NCI-H526 treated with DMSO at 0.1 percent for 48 hours (cell line): ENCODE data around the gene KCNA2.

Experiments
- DNase-seq: peaks from one replicate; lab custom pipeline; 2025; lab: John Stamatoyannopoulos, UW

KCNA2 gene

DNA sequence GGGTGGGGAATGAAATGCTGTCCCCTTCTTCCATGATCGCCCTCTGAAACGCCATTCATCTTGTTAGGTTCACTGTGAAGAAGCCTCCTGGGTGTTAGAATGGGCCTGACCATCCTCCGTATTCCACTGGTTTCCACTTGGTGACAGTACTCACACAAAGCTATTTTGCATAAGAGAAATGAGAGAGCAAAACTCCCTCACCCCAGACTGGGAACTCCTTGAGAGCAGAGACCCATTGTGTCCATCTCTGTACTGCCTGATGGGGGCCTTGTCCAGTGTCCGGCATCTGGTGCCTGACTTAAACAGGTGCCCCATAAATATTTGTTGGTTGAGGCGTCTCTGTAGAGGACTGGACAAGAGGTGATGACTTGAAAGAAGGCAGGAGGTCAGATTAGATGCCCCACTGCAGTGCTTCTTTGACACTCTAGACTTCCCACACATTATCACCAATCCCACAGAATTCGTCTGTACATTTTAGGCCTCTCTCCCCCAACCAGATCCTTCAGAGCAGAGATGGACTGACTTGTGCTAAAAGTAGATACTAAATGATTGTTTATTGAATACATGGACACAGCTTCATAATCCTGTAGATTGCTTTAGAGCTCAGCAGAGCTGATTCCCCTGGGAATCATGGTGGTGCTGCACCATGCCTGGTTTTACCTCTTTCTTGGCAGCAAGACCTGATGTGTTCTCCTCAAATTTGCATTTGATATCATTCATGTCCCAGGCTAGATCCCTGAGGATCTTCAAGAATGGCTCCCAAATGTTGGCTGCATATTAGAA, 22.4 kb upstream of the KCNA2 start:
- DNase-seq = no peak

- DNase-seq = no peak
Observed at GRCh38 chr1:110627764-110628163, 21.6 kb upstream of the KCNA2 start.

GRCh38 chr1:110626889-110627288, 20.7 kb upstream of the KCNA2 start:
- no peak for DNase-seq

- DNase-seq = no peak
Observed at GRCh38 chr1:110620686-110621085, 14.5 kb upstream of the KCNA2 start.

- no peak for DNase-seq
Observed at GRCh38 chr1:110620250-110620615, 14.1 kb upstream of the KCNA2 start.

GRCh38 chr1:110619412-110620249, 13.5 kb upstream of the KCNA2 start:
- DNase-seq = peak; percentile 76

DNA sequence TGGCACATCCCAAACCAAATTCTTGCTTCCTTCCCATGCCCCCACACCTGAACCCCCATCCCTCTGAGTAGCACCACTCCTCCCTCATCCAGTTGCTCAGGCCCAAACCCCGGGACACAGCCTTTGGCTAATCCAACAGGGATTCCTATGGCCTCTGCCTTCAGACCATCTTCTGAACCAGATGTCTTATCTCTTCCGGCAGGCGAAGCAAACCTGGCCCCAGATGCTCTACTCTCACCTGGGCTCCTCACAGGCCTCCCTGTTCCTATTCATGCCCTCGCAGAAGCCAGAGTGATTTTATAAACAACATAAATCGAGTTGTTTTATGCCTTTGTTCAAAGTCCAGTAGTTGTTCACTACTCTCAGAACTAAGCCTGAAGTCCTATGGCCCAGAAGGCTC, 12.5 kb upstream of the KCNA2 start:
- DNase-seq = no peak

GRCh38 chr1:110617589-110617988, 11.4 kb upstream of the KCNA2 start:
- no peak for DNase-seq

DNA sequence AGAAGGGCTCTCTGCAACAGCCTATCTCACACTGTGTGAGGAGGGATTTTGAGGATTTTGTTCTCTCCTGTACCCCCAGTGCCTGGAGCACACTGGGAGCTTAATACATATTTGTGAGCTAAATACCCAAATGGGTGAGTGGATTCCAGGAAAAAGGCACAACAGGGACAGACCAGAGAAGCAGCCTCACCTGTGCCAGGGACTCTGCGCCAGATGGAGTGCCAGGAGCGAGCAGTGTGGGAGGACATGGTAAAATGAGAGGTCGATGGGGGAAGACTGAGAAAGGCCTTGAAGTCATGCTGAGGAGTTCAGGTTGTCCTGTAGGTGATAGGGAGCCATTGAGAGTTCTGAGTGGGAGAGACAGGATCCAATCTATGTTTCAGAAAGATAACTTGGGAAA, 11.0 kb upstream of the KCNA2 start:
- no peak for DNase-seq

- no peak for DNase-seq
Observed at GRCh38 chr1:110616587-110616986, 10.4 kb upstream of the KCNA2 start.

DNA sequence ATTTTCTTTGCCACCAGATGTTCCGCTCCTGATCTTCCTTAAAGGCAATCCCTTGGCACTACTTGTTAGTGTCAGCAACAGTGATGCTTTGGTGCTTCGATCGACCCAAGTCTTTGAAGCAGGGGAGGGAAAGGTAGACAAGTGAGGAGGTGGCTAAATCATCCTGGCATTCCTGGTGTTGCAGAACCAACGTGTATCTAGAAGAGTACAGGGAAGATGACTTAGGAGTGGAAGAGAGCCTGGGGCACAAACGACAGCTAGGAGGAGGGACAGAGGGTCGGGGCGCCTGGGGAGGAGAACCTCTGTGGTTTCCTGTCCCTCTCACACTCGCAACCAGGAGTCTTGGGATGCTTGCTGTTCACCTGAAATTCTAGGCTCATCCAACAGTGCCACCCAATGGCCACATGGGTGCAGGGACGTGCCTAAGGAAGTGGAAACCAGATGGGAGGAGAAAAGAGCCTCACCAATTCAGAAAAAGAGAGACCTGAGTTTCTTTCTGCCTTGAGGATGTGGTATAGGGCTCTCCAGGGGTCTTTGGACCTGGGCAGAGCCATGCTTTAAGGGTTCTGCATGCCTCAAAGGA, 9.5 kb upstream of the KCNA2 start:
- peak; percentile 48 for DNase-seq

GRCh38 chr1:110612060-110612745, 6.0 kb upstream of the KCNA2 start:
- DNase-seq = no peak

- DNase-seq = no peak
Observed at GRCh38 chr1:110610696-110611286, 4.6 kb upstream of the KCNA2 start.

- DNase-seq = no peak
Observed at GRCh38 chr1:110610084-110610483, 3.9 kb upstream of the KCNA2 start.

GRCh38 chr1:110608247-110608646, 2.1 kb upstream of the KCNA2 start:
- no peak for DNase-seq

GRCh38 chr1:110607536-110608230, 1.5 kb upstream of the KCNA2 start:
- no peak for DNase-seq

- DNase-seq = peak; percentile 42
Observed at GRCh38 chr1:110606657-110607535, 738 bp upstream of the KCNA2 start.

GRCh38 chr1:110605446-110605845, 712 bp downstream of the KCNA2 start:
- no peak for DNase-seq

DNA sequence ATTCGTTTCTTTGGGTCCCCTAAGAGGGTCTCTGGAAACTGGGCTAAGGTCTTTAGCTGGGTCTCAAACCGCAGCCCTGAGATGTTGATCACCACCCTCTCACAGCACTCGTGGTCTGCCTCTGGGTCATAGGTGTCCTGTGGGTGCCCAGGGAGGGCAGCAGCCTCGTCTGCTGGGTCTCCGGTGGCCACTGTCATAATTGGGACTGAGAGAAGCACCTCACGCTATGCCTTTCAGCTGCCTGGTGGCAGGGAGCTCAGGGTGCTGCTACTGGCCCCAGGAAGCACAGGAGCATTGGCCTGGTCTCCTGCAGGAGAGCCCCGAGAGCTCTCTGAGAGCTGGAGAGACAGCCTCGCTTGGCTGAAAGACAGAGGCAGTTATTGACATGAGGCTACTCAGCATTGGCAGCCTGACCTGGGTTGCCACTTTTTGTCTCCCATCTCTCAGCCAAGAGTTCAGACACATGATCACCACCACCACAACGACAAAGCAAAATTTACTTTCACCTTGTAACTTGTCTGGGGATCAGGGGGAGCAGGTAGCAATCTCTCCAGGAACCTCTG, 1.5 kb downstream of the KCNA2 start:
- no peak for DNase-seq

GRCh38 chr1:110603058-110603457, 3.1 kb downstream of the KCNA2 start:
- DNase-seq = no peak
